Measurements from ENCODE around the gene MAN2A1. TPM values are rescaled to one million over a fixed set of nuclear protein-coding genes. Genes with fewer than 3 reads are reported as not detected.

MAN2A1 gene
- polyA plus RNA-seq, 3 donors = 17.0 to 23.0 (median 20.1) TPM

GRCh38 chr5:109884676-109885075 lies 194.9 kb downstream of the MAN2A1 start:
- TF ChIP-seq, protein P1, sequence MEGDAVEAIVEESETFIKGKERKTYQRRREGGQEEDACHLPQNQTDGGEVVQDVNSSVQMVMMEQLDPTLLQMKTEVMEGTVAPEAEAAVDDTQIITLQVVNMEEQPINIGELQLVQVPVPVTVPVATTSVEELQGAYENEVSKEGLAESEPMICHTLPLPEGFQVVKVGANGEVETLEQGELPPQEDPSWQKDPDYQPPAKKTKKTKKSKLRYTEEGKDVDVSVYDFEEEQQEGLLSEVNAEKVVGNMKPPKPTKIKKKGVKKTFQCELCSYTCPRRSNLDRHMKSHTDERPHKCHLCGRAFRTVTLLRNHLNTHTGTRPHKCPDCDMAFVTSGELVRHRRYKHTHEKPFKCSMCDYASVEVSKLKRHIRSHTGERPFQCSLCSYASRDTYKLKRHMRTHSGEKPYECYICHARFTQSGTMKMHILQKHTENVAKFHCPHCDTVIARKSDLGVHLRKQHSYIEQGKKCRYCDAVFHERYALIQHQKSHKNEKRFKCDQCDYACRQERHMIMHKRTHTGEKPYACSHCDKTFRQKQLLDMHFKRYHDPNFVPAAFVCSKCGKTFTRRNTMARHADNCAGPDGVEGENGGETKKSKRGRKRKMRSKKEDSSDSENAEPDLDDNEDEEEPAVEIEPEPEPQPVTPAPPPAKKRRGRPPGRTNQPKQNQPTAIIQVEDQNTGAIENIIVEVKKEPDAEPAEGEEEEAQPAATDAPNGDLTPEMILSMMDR (IDR thresholded peaks at IDR 0.05) = no peak
- Mint-ChIP-seq H3K27me3 (ENCODE audit: low read depth in 3 of 3) (no peaks in the 10 kb centered on the region), H3K4me3 (no peak overlapping the region), H3K9me3 (peaks cover 5 to 23% (median 11%) of the 10 kb centered on the region in 7 donors), H3K4me1 (no peaks in the 10 kb centered on the region), H3K27ac (no peak overlapping the region), H3K36me3 (no peaks in the 10 kb centered on the region)
- H3K4me1 ChIP-seq (ENCODE audit: control insufficient read depth in 1 of 2, insufficient read depth in 2 of 2, low read length in 2 of 2) = no peaks in the 10 kb centered on the region
- H2AFZ ChIP-seq (ENCODE audit: insufficient read depth, low read depth, low read length, poor library complexity, severe bottlenecking) = no peak overlapping the region
- no peaks in the 10 kb centered on the region for H3K36me3 ChIP-seq (replicated peaks in 1 of 2; ENCODE audit: control insufficient read depth in 1 of 2, insufficient read depth in 2 of 2, low read length in 2 of 2)
- H3K27ac ChIP-seq (ENCODE audit: low read depth in 1 of 2, low read length in 2 of 2) = no peak overlapping the region
- WGBS (ENCODE audit: insufficient coverage) = 98% methylated on average over 9 of the region's 20 CpGs
- H3K79me2 ChIP-seq (ENCODE audit: insufficient read depth, low read length) = no peaks in the 10 kb centered on the region
- H3K4me3 ChIP-seq (replicated peaks in 1 of 3; ENCODE audit: low read depth in 2 of 3, low read length in 3 of 3) = no peak overlapping the region
- intact Hi-C loops (cut with micrococcal nuclease) = no loop called here
- H3K4me2 ChIP-seq (replicated peaks; ENCODE audit: extremely low read depth, low read length, poor library complexity, severe bottlenecking) = no peak overlapping the region
- no peaks in the 10 kb centered on the region for H4K20me1 ChIP-seq (ENCODE audit: insufficient read depth, low read length)
- H3K9ac ChIP-seq (ENCODE audit: insufficient read depth, low read length, poor library complexity, severe bottlenecking) = no peak overlapping the region
- H3K9me3 ChIP-seq (replicated peaks in 1 of 2; ENCODE audit: control insufficient read depth in 1 of 2, insufficient read depth in 1 of 2, low read length in 2 of 2) = peaks cover 0 to 17% of the 10 kb centered on the region in 2 donors
- DNase-seq = no peak
- H3K27me3 ChIP-seq (ENCODE audit: control insufficient read depth in 2 of 2, insufficient read depth in 2 of 2, low read length in 2 of 2) = no peaks in the 10 kb centered on the region

DNA sequence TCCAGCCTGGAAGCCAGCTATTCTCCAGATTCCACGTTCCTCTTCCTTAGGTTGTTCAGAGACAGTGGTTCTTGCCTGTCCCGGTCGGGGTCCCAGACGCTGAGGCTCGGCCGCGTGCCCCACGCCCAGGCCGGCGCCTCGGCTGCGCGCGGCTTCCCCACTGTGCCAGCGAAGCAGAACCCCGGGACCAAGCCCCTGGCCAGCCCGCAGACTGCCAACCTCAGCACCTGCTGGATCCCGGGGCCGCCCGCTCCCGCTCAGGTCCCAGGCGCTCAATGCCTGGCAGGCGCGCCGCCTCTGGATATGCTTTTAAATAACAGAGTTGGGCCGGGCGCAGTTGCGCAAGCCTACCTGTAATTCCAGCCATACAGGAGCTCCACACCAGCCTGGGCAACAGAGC lies 195.5 kb downstream of the MAN2A1 start:
- no peaks in the 10 kb centered on the region for H3K27me3 ChIP-seq (ENCODE audit: control insufficient read depth in 2 of 2, insufficient read depth in 2 of 2, low read length in 2 of 2)
- Mint-ChIP-seq H3K9me3 (peaks cover 5 to 23% (median 11%) of the 10 kb centered on the region in 7 donors), H3K4me1 (no peaks in the 10 kb centered on the region), H3K27ac (no peak overlapping the region), H3K27me3 (ENCODE audit: low read depth in 3 of 3) (no peaks in the 10 kb centered on the region), H3K4me3 (no peak overlapping the region), H3K36me3 (no peaks in the 10 kb centered on the region)
- no peak overlapping the region for H3K4me2 ChIP-seq (replicated peaks; ENCODE audit: extremely low read depth, low read length, poor library complexity, severe bottlenecking)
- 94% methylated on average over 25 of the region's 28 CpGs for WGBS (ENCODE audit: insufficient coverage)
- no peak overlapping the region for H2AFZ ChIP-seq (ENCODE audit: insufficient read depth, low read depth, low read length, poor library complexity, severe bottlenecking)
- H3K9me3 ChIP-seq (replicated peaks in 1 of 2; ENCODE audit: control insufficient read depth in 1 of 2, insufficient read depth in 1 of 2, low read length in 2 of 2) = peaks cover 0 to 17% of the 10 kb centered on the region in 2 donors
- H3K36me3 ChIP-seq (replicated peaks in 1 of 2; ENCODE audit: control insufficient read depth in 1 of 2, insufficient read depth in 2 of 2, low read length in 2 of 2) = no peaks in the 10 kb centered on the region
- no peak overlapping the region for H3K9ac ChIP-seq (ENCODE audit: insufficient read depth, low read length, poor library complexity, severe bottlenecking)
- TF ChIP-seq, protein P1 (IDR thresholded peaks at IDR 0.05) = no peak
- no peaks in the 10 kb centered on the region for H4K20me1 ChIP-seq (ENCODE audit: insufficient read depth, low read length)
- H3K4me3 ChIP-seq (replicated peaks in 1 of 3; ENCODE audit: low read depth in 2 of 3, low read length in 3 of 3) = no peak overlapping the region
- H3K79me2 ChIP-seq (ENCODE audit: insufficient read depth, low read length) = no peaks in the 10 kb centered on the region
- intact Hi-C loops (cut with micrococcal nuclease) = no loop called here
- H3K4me1 ChIP-seq (ENCODE audit: control insufficient read depth in 1 of 2, insufficient read depth in 2 of 2, low read length in 2 of 2) = no peaks in the 10 kb centered on the region
- no peak overlapping the region for H3K27ac ChIP-seq (ENCODE audit: low read depth in 1 of 2, low read length in 2 of 2)
- DNase-seq = no peak
